Pancreas (tissue), 10 donors: Measurements from ENCODE around the gene S1PR3. TPM values are rescaled to one million over a fixed set of nuclear protein-coding genes. Genes with fewer than 3 reads are reported as not detected.

Source experiments
- ATAC-seq, 4 donors: fragments of 200-7000 bp; cut with Tn5 transposase; one replicate each; pipeline versions ENCODE4 v1.8.0 to v1.9.1; 2020; ENCODE audit warnings: mild to moderate bottlenecking in 4 of 4, moderate library complexity in 4 of 4
- DNase-seq, 6 donors: peaks; one replicate each; pipeline ENCODE4 v3.0.0-alpha.2; 2020
- FAIRE-seq: peaks from 2 replicates; lab custom pipeline; 2012; peaks lifted over from hg19 to GRCh38; lab: Jason Lieb, UNC
- H3K27ac ChIP-seq, 4 donors: fragments of 200-600 bp; sonication (generic); 1 replicate in 3 of 4; 2 replicates in 1 of 4; pipeline versions ENCODE4 v1.5.0 to v1.8.0; 2020
- H3K27me3 ChIP-seq, 4 donors: fragments of 200-600 bp; one replicate each; pipeline ENCODE4 v1.8.0; 2021
- H3K36me3 ChIP-seq, 3 donors: fragments of 200-600 bp; sonication (generic) in 1 of 3; one replicate each; pipeline versions ENCODE4 v1.5.0 to v1.8.0; 2020 to 2021
- H3K4me1 ChIP-seq, 3 donors: fragments of 200-600 bp; one replicate each; pipeline ENCODE4 v1.8.0; 2021
- H3K4me3 ChIP-seq, 4 donors: fragments of 200-600 bp; sonication (generic) in 2 of 4; one replicate each; pipeline versions ENCODE4 v1.5.0 to v1.8.0; 2020 to 2021
- H3K9me3 ChIP-seq, 4 donors: fragments of 200-600 bp; one replicate each; pipeline ENCODE4 v1.8.0; 2021
- CTCF ChIP-seq, 4 donors: fragments of 200-600 bp; sonication (generic) in 3 of 4; IDR thresholded peaks; one replicate each; pipeline versions ENCODE4 v1.5.0 to v1.8.0; 2021; ENCODE audit warnings: antibody characterized with exemption in 4 of 4
- WGBS, 2 donors: extraction: QIAGEN DNeasy Blood & Tissue Kit; methylation state at CpG; one replicate each; pipeline ENCODE4 v1.1.7; 2013; 5-methylcytosine and 5-hydroxymethylcytosine counted together
- intact Hi-C, 3 donors: fragments of 100-400 bp; cut with DNase I; formaldehyde crosslinking; loops; one replicate each; pipeline versions ENCODE4 v1.11.1 to v1.14.2; 2022
- polyA plus RNA-seq, 2 donors: library from polyadenylated mRNA; stranded (reverse); fragments of 200-250 nt; gene quantifications; one replicate each; pipeline ENCODE4 v1.2.3, GENCODE V29; 2013
- total RNA-seq, 6 donors: library from RNA; stranded (reverse); fragmentation: NEBNext Ultra II Directional in 4 of 6; extraction: Animal tissue kit (Norgen Biotek cat#: 25700) in 4 of 6; gene quantifications; one replicate each; pipeline versions ENCODE4 v1.2.1 to v1.2.4, GENCODE V29; 2021 to 2023
- donor health status: healthy with polysubstance abuse.
- donor health status: DM: no; HTN: no; CAD: no; lungs with moderate emphysema.
- donor health status: DM: no; HTN: no; CAD: no.
- donor health status: control.
- donor health status: control.
- donor health status: Bipolar disorder and iron deficiency.
- donor health status: DM: yes; HTN: yes; CAD: no.
- donor health status: DM: no; HTN: no; CAD: no.
- donor health status: DM: no; HTN: no; CAD: no.
- donor health status: DM: yes; HTN: yes; CAD: no.

Gene S1PR3
- total and polyA plus RNA-seq, 8 donors, result 1.4 to 4.1 (median 2.2) TPM

- DNase-seq (no peak), ATAC-seq (no peak), FAIRE-seq (no peak)
- no peak overlapping the region for H3K27ac ChIP-seq
- H3K4me1 ChIP-seq, result peaks cover 0 to 14% (median 8%) of the 10 kb centered on the region in 3 donors
- no peak overlapping the region for H3K4me3 ChIP-seq
- TF ChIP-seq CTCF (IDR thresholded peaks at IDR 0.05), result no peak
- intact Hi-C loops, result loop anchor here in 1 of 3 donors (10.0 kb wide), 1 partner anchor 274 kb away; no protein-coding TSS in a partner anchor
- WGBS, 2 donors, result 12 to 13% methylated on average over 2 of the region's 2 CpGs
- H3K36me3 ChIP-seq, result no peaks in the 10 kb centered on the region
- H3K9me3 ChIP-seq, result no peaks in the 10 kb centered on the region
- H3K27me3 ChIP-seq, result no peaks in the 10 kb centered on the region
These were observed 7.2 kb downstream of the S1PR3 start for GRCh38 chr9:88998503-88998902.

GRCh38 chr9:88998911-88999310 lies 7.6 kb downstream of the S1PR3 start:
- peak in 5 of 6 donors; percentile 65 to 84 (median 78) for DNase-seq
- Histone ChIP-seq H3K27ac (no peak overlapping the region), H3K27me3 (no peaks in the 10 kb centered on the region), H3K4me1 (peaks cover 0 to 14% (median 8%) of the 10 kb centered on the region in 3 donors), H3K9me3 (no peaks in the 10 kb centered on the region), H3K4me3 (no peak overlapping the region), H3K36me3 (no peaks in the 10 kb centered on the region)
- no peak for TF ChIP-seq CTCF (IDR thresholded peaks at IDR 0.05)
- peak; percentile 64 to 81 (median 78) for ATAC-seq
- WGBS, 2 donors, result 23 to 27% methylated on average over 9 of the region's 9 CpGs
- FAIRE-seq, result no peak
- intact Hi-C loops, result loop anchor here in 1 of 3 donors (10.0 kb wide), 1 partner anchor 274 kb away; no protein-coding TSS in a partner anchor

GRCh38 chr9:89000371-89000781 lies 9.1 kb downstream of the S1PR3 start:
- no peak for TF ChIP-seq CTCF (IDR thresholded peaks at IDR 0.05)
- 40 to 42% methylated on average over 9 of the region's 9 CpGs for WGBS, 2 donors
- Histone ChIP-seq H3K27me3 (no peaks in the 10 kb centered on the region), H3K27ac (no peak overlapping the region), H3K9me3 (no peaks in the 10 kb centered on the region), H3K36me3 (no peaks in the 10 kb centered on the region), H3K4me1 (peaks cover 0 to 14% (median 8%) of the 10 kb centered on the region in 3 donors), H3K4me3 (no peak overlapping the region)
- intact Hi-C loops, result loop anchor here in 2 of 3 donors (5.0 kb wide), 1 partner anchor 408 kb away; no protein-coding TSS in a partner anchor
- FAIRE-seq, result no peak
- DNase-seq, result peak in 3 of 6 donors; percentile 32 to 71 (median 65)
- ATAC-seq, result peak; percentile 28 to 52 (median 47)

- Histone ChIP-seq H3K4me3 (peak overlapping the region in 1 of 4 donors; percentile 5), H3K4me1 (peaks cover 0 to 14% (median 8%) of the 10 kb centered on the region in 3 donors), H3K27ac (no peak overlapping the region), H3K27me3 (no peaks in the 10 kb centered on the region), H3K9me3 (no peaks in the 10 kb centered on the region), H3K36me3 (no peaks in the 10 kb centered on the region)
- WGBS, 2 donors, result 26 to 28% methylated on average over 52 of the region's 52 CpGs
- intact Hi-C loops, result loop anchor here in 2 of 3 donors (5.0 kb wide), 1 partner anchor 409 kb away; no protein-coding TSS in a partner anchor
- FAIRE-seq, result no peak
- peak; percentile 82 to 93 (median 90) for DNase-seq
- ATAC-seq, result peak; percentile 82 to 92 (median 90)
- peak; percentile 45 to 74 (median 58) for TF ChIP-seq CTCF (IDR thresholded peaks at IDR 0.05)
These were observed 10.0 kb downstream of the S1PR3 start for GRCh38 chr9:89000973-89001916.
